GM06990 (cell line): ENCODE data around the gene CCDC157.

Experiments
- DNase-seq: peaks from one replicate; pipeline ENCODE4 v3.0.0-alpha.2; 2011; ENCODE audit not compliant: insufficient read length; ENCODE audit errors: extremely low read depth
- H3K27me3 ChIP-seq: replicated peaks from 2 replicates; pipeline ENCODE4 v1.6.0; 2011; ENCODE audit warnings: low read length; ENCODE audit not compliant: control insufficient read depth, insufficient read depth
- H3K36me3 ChIP-seq: 2 replicates; pipeline ENCODE4 v1.5.1; 2011; ENCODE audit warnings: low read length; ENCODE audit not compliant: control insufficient read depth, insufficient read depth
- H3K4me3 ChIP-seq: replicated peaks from 2 replicates; pipeline ENCODE4 v1.5.1; 2011; ENCODE audit warnings: low read depth, mild to moderate bottlenecking, control low read depth, low read length
- TF ChIP-seq, protein P1 (sequence below): IDR thresholded peaks from 2 replicates; pipeline ENCODE4 v1.5.1; 2011; ENCODE audit warnings: low read length, control low read depth, mild to moderate bottlenecking, inconsistent platforms; ENCODE audit not compliant: insufficient read depth, poor library complexity, severe bottlenecking

Gene CCDC157

GRCh38 chr22:30386960-30387827 lies 30.4 kb downstream of the CCDC157 start, which contains the start of gene RNF215:
TSS of gene RNF215 (minus strand) at chr22:30387411. CDS start at chr22:30387313, 98 bp downstream.
- TF ChIP-seq, protein P1, sequence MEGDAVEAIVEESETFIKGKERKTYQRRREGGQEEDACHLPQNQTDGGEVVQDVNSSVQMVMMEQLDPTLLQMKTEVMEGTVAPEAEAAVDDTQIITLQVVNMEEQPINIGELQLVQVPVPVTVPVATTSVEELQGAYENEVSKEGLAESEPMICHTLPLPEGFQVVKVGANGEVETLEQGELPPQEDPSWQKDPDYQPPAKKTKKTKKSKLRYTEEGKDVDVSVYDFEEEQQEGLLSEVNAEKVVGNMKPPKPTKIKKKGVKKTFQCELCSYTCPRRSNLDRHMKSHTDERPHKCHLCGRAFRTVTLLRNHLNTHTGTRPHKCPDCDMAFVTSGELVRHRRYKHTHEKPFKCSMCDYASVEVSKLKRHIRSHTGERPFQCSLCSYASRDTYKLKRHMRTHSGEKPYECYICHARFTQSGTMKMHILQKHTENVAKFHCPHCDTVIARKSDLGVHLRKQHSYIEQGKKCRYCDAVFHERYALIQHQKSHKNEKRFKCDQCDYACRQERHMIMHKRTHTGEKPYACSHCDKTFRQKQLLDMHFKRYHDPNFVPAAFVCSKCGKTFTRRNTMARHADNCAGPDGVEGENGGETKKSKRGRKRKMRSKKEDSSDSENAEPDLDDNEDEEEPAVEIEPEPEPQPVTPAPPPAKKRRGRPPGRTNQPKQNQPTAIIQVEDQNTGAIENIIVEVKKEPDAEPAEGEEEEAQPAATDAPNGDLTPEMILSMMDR: peak; percentile 72
- DNase-seq: peak; percentile 84

DNA sequence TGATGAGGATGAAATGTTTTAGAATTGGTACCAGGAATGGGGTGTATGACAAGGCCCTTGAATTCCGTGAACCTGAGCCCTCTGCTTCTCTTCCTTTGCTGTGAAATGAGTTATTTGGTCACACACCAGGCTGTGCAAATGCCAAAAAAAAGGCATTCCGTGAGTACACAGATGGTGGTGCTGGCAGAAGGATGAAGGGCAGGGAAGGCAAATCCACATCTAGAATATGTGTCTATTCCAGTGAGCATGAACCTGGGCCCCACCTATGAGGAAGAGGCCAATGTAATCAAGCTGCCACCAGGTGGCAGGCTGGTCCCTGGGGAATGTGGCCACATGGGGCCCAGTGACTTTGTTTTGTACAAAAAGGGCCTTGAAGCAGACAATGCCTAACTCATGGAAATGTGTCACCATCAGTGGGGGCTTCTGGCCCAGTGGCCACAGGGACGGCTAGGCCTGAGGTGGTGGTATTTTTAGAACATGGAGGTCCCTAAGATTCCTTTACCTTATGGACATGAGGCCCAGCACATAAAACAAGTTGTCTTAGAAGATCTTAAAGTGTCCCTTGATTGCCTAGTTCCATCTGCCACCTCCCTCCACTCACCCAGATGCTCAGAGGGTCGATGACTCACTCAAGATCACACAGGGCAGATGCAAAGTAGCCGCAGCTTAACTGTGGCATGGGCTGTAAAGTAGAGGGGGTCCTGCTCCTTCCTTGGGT lies 34.3 kb downstream of the CCDC157 start:
- Histone ChIP-seq H3K27me3 (no peaks in the 10 kb centered on the region), H3K36me3 (no peaks in the 10 kb centered on the region), H3K4me3 (no peak overlapping the region)
- TF ChIP-seq, protein P1: peak; percentile 88
- DNase-seq: peak; percentile 78

More at GRCh38 chr22:30386960-30387827, 30.4 kb downstream of the CCDC157 start, which contains the start of gene RNF215:
- no peaks in the 10 kb centered on the region for H3K27me3 ChIP-seq
- H3K36me3 ChIP-seq: no peaks in the 10 kb centered on the region
- peak within 1 kb of the TSS; percentile 69 for H3K4me3 ChIP-seq

GRCh38 chr22:30392661-30393321 lies 36.0 kb downstream of the CCDC157 start:
- no peaks in the 10 kb centered on the region; the same call in 1 of the 2 replicates for H3K27me3 ChIP-seq
- no peak overlapping the region for H3K4me3 ChIP-seq
- H3K36me3 ChIP-seq: no peaks in the 10 kb centered on the region
- no peak for DNase-seq
- TF ChIP-seq, protein P1: no peak

- TF ChIP-seq, protein P1: no peak
- no peak overlapping the region for H3K4me3 ChIP-seq
- no peak for DNase-seq
- H3K36me3 ChIP-seq: no peaks in the 10 kb centered on the region
- H3K27me3 ChIP-seq: peaks cover 2% of the 10 kb centered on the region
Observed at GRCh38 chr22:30393322-30393680, 36.5 kb downstream of the CCDC157 start.

DNA sequence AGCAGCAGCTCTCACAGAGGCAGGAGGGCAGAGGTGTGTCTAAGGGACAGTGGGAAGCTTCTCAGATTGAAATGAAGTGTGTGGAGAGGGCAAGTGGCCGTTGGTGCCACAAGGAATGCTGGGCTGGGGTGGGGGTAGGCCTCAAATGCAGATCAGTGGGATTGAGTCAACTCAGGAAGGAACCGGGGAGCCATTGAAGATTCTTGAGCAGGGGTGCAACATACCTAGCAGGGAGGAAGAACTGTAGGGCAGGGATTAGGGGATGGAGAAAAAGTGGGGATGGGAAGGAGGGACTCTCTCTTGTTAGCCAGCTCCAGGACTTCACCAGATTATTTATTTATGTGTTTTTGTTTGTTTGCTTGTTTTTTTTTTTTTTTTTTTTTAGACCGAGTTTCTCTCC lies 37.1 kb downstream of the CCDC157 start:
- no peak for DNase-seq
- Histone ChIP-seq H3K4me3 (no peak overlapping the region), H3K36me3 (no peaks in the 10 kb centered on the region), H3K27me3 (peaks cover 3% of the 10 kb centered on the region)
- TF ChIP-seq, protein P1: no peak
